Left ventricle myocardium inferior (tissue), 1 donor: ENCODE data around the gene CASQ2. TPM values are rescaled to one million over a fixed set of nuclear protein-coding genes. Genes with fewer than 3 reads are reported as not detected.

Source experiments
- DNase-seq: peaks from one replicate; pipeline ENCODE4 v3.0.0-alpha.2; 2020
- H3K27ac ChIP-seq: fragments of 200-600 bp; replicated peaks from 2 replicates; pipeline ENCODE4 v1.8.0; 2021
- H3K27me3 ChIP-seq: fragments of 200-600 bp; 2 replicates; pipeline ENCODE4 v1.8.0; 2021; ENCODE audit warnings: low read depth
- H3K36me3 ChIP-seq: fragments of 200-600 bp; 2 replicates; pipeline ENCODE4 v1.8.0; 2021
- H3K4me1 ChIP-seq: fragments of 200-600 bp; 2 replicates; pipeline ENCODE4 v1.8.0; 2021
- H3K4me3 ChIP-seq: fragments of 200-600 bp; 2 replicates; pipeline ENCODE4 v1.8.0; 2021; ENCODE audit warnings: mild to moderate bottlenecking, moderate library complexity
- H3K9me3 ChIP-seq: fragments of 200-600 bp; replicated peaks from 2 replicates; pipeline ENCODE4 v1.8.0; 2021
- CTCF ChIP-seq: fragments of 200-600 bp; IDR thresholded peaks from 2 replicates; pipeline ENCODE4 v1.8.0; 2021; ENCODE audit warnings: antibody characterized with exemption, mild to moderate bottlenecking, borderline replicate concordance
- intact Hi-C: fragments of 100-400 bp; cut with micrococcal nuclease; formaldehyde crosslinking; loops from one replicate; pipeline ENCODE4 v1.11.0; 2022
- total RNA-seq: library from RNA; stranded (reverse); fragmentation: NEBNext Ultra II Directional; extraction: Animal tissue kit (Norgen Biotek cat#: 25700); gene quantifications from one replicate; pipeline ENCODE4 v1.2.1, GENCODE V29; 2021
- donor health status: DM: no; HTN: yes; CAD: no; lungs with severe emphysema.

CASQ2 gene
- total RNA-seq, 1 donor from 2014 or later: 1,110 TPM

- no peak for DNase-seq
- H3K27ac ChIP-seq: no peak overlapping the region
- TF ChIP-seq CTCF: no peak
- intact Hi-C loops: no loop called here
- H3K4me3 ChIP-seq: no peak overlapping the region
- peaks cover 68% of the 10 kb centered on the region for H3K36me3 ChIP-seq
- H3K9me3 ChIP-seq: no peaks in the 10 kb centered on the region
- H3K27me3 ChIP-seq: no peaks in the 10 kb centered on the region
- H3K4me1 ChIP-seq: peaks cover 12% of the 10 kb centered on the region
These were observed 83.3 kb downstream of the CASQ2 start for GRCh38 chr1:115685029-115685705.

GRCh38 chr1:115682792-115683191 lies 85.7 kb downstream of the CASQ2 start:
- H3K4me3 ChIP-seq: no peak overlapping the region
- TF ChIP-seq CTCF: no peak
- H3K9me3 ChIP-seq: no peaks in the 10 kb centered on the region
- no peak overlapping the region for H3K27ac ChIP-seq
- intact Hi-C loops: no loop called here
- H3K4me1 ChIP-seq: peaks cover 34% of the 10 kb centered on the region
- H3K36me3 ChIP-seq: peaks cover 45% of the 10 kb centered on the region
- H3K27me3 ChIP-seq: no peaks in the 10 kb centered on the region
- no peak for DNase-seq

DNA sequence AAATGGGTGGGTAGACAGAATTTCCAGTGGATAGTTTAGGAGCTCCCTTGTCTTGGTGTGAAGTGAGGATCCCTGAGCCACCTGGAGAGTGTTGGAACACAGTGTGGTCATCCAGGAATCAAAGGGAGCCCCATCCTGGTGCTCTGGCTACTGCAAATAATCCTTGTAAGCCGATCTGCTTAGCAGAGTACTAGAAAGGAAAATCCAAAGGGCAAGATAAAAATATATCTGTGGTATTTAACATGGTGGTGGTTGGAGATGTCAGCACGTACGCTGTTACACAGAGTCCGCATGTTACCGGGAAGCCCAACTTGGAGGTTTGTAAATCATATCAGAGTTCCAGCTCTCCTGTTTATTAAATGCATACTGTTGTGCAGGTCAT lies 87.8 kb downstream of the CASQ2 start:
- Histone ChIP-seq H3K27me3 (no peaks in the 10 kb centered on the region), H3K27ac (peak overlapping the region; percentile 66)
- no peak for DNase-seq

DNA sequence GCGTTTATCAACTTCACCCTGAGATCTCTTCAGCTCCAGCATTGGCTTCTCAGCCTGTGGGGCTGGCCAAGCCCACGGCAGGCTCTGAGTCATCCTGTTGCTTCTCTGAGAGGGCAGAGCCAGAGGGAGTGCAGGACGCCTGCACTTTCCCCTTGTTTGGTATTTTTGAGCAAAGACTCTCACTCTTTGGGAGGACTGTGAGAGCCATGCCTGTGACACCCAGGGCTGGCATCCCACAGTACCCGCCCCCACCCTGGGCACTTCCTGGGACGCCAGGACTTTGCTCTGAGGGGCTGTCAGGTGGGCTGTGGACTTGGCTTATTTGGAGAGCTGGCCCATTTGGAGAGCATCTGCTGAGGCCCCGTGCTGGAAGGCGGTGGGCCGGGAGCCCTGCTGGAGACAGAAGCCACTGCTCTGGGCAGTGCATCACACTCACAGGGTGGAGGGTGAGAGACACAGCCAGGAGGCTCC lies 89.3 kb downstream of the CASQ2 start:
- no peaks in the 10 kb centered on the region for H3K9me3 ChIP-seq
- peak; percentile 29 for DNase-seq
- H3K4me3 ChIP-seq: no peak overlapping the region
- peak overlapping the region; percentile 61 for H3K27ac ChIP-seq
- intact Hi-C loops: no loop called here
- H3K27me3 ChIP-seq: no peaks in the 10 kb centered on the region
- H3K4me1 ChIP-seq: peaks cover 48% of the 10 kb centered on the region
- peaks cover 18% of the 10 kb centered on the region for H3K36me3 ChIP-seq
- TF ChIP-seq CTCF: no peak

More for the DNA sequence above, 87.8 kb downstream of the CASQ2 start:
- peaks cover 48% of the 10 kb centered on the region for H3K4me1 ChIP-seq
- intact Hi-C loops: no loop called here
- TF ChIP-seq CTCF: no peak
- no peak overlapping the region for H3K4me3 ChIP-seq
- H3K9me3 ChIP-seq: no peaks in the 10 kb centered on the region
- peaks cover 33% of the 10 kb centered on the region for H3K36me3 ChIP-seq

DNA sequence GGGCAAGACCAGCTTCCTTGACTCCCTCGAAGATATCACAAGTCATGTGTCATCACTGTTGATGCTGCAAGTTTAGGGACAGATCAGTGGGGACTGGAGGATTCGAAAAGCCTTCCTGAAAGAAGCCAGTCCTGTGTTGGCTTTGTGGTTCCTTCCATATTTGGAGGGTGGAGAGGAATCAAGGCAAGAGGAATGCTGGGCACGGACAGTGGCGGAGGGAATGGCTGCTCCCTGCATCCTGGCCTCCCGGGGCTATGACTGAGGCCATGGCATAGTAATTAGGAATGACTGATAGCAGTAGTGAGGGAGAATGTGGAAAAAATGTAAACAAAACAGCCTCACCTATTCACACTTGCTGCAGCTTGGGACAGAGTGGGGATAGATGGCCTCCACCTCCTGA lies 90.4 kb downstream of the CASQ2 start:
- H3K36me3 ChIP-seq: peaks cover 8% of the 10 kb centered on the region
- no peaks in the 10 kb centered on the region for H3K9me3 ChIP-seq
- intact Hi-C loops: no loop called here
- peaks cover 53% of the 10 kb centered on the region for H3K4me1 ChIP-seq
- no peak overlapping the region for H3K4me3 ChIP-seq
- DNase-seq: no peak
- no peak overlapping the region for H3K27ac ChIP-seq
- no peaks in the 10 kb centered on the region for H3K27me3 ChIP-seq
- no peak for TF ChIP-seq CTCF
